Mammary epithelial cell (primary cell): Measurements from ENCODE around the gene STXBP1.

ENCODE experiments used
- CTCF ChIP-seq, 2 donors: IDR thresholded peaks in 1 of 2; conservative IDR thresholded peaks in 1 of 2; 2 replicates each; pipeline ENCODE4 v1.5.1; 2011 to 2012; ENCODE audit warnings: inconsistent platforms in 2 of 2, low read length in 2 of 2, mild to moderate bottlenecking in 2 of 2, control low read depth in 1 of 2, low read depth in 1 of 2; ENCODE audit not compliant: insufficient read depth in 1 of 2; ENCODE audit errors: extremely low read depth in 1 of 2
- EZH2 ChIP-seq: IDR thresholded peaks from 2 replicates; pipeline ENCODE4 v1.6.1; 2012; ENCODE audit warnings: low read length, inconsistent platforms, borderline replicate concordance

GRCh38 chr9:127710204-127710783 lies 98.2 kb downstream of the STXBP1 start:
- no peak for TF ChIP-seq CTCF (conservative IDR thresholded peaks at IDR 0.05 in 1 of 2, IDR thresholded peaks at IDR 0.05 in 1 of 2; ENCODE audit: extremely low read depth in 1 of 2, insufficient read depth in 1 of 2, low read depth in 1 of 2, low read length in 2 of 2)
- no peak for TF ChIP-seq EZH2
